ENCODE measurements around the gene NUDT12.
A peak's percentile ranks its signal among the peaks of the same experiment; 100 is the strongest.

The NUDT12 gene

DNA sequence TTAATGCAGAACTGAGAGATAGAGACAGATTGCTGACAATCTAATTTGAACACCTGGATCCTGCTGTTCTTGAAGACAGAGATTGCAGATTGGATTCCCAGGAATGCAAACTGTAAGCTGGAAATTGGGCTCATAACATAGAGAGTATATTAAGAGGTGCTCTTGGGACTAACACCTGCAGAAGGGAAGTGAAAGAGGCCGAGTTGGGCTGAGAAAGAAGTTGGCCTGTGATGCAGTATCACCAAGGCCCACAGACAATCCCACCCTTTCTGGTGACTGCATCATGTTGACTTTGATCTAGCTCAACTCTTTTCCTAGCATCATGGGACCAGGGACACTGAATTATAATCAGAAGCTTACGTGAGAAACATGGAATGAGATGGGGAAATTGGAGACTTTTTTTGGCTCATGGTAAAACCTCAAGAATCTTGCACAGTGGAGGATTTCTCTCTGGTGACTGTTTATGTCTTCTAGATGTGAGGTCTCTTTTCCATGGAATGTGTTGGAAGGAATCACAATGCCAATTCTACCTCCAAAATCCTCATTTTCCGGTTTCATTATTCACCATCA is 36.5 kb upstream of the NUDT12 start:
- TF ChIP-seq, protein P1, sequence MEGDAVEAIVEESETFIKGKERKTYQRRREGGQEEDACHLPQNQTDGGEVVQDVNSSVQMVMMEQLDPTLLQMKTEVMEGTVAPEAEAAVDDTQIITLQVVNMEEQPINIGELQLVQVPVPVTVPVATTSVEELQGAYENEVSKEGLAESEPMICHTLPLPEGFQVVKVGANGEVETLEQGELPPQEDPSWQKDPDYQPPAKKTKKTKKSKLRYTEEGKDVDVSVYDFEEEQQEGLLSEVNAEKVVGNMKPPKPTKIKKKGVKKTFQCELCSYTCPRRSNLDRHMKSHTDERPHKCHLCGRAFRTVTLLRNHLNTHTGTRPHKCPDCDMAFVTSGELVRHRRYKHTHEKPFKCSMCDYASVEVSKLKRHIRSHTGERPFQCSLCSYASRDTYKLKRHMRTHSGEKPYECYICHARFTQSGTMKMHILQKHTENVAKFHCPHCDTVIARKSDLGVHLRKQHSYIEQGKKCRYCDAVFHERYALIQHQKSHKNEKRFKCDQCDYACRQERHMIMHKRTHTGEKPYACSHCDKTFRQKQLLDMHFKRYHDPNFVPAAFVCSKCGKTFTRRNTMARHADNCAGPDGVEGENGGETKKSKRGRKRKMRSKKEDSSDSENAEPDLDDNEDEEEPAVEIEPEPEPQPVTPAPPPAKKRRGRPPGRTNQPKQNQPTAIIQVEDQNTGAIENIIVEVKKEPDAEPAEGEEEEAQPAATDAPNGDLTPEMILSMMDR (IDR thresholded peaks at IDR 0.05; ENCODE audit: control insufficient read depth, extremely low read depth, insufficient read depth): no peak
- H3K4me3 ChIP-seq (ENCODE audit: low read depth, low read length): no peak overlapping the region
- no peak for DNase-seq (ENCODE audit: low read depth)

DNA sequence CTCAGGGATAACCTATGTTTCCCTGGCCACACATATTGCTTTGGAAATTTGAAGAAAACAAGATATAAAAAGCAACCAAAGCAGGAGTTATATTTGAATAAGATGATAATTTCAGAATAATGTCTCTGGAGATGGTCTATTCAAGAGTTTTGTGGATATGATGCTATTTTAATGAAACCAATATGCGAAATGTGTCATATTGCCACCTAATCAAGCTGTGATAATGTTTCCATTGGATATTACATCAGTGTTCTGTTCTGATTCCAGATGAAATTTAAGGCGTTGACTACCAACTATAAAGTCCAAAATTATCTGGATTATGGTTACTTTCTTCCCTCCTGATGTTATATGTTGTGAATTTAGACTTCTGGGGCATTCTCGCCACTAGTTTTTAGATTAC is 27.6 kb upstream of the NUDT12 start:
- DNase-seq (ENCODE audit: low read depth): no peak
- H3K4me3 ChIP-seq (ENCODE audit: low read depth, low read length): no peak overlapping the region
- TF ChIP-seq, protein P1 (IDR thresholded peaks at IDR 0.05; ENCODE audit: control insufficient read depth, extremely low read depth, insufficient read depth): no peak

DNA sequence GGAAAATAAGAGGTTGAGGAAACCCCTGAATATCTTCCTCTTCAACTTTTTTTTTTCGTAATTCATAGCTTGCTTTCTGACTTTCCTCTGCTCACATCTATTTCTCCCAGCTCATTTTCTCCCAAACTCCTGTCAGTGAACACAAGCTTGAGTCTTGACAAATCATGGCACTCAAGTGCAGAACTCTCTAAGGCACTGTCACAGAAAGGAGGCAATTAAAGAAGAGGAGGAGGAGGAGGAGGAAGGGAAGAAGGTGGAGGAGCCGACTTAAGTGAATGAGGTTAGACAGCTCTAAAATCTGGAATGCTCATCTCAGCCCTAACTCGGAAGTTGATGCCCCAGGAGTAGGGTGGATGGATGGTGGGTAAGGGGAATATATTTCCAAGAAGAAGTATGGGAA is 27.2 kb upstream of the NUDT12 start:
- no peak overlapping the region for H3K4me3 ChIP-seq (ENCODE audit: low read depth, low read length)
- no peak for DNase-seq (ENCODE audit: low read depth)
- TF ChIP-seq, protein P1 (IDR thresholded peaks at IDR 0.05; ENCODE audit: control insufficient read depth, extremely low read depth, insufficient read depth): no peak

DNA sequence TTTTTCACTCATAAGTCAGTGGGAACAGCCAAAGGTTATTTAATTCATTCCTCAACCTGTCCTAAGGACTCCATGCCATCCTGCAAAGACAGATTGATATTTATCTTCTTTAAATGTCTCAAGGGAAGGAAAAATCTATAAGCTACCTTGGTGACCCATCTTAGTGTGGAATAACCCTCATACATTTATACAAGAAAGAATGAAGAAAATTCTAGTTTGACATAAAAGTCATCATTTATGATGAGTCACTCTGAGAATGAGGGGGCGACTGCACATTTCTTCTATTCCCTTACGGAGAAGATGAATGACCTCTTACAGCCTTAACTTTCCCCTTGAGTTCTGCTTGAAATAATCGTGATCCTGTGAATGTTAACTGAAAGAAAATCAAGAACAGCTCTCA is 26.8 kb upstream of the NUDT12 start:
- no peak for DNase-seq (ENCODE audit: low read depth)
- no peak overlapping the region for H3K4me3 ChIP-seq (ENCODE audit: low read depth, low read length)
- TF ChIP-seq, protein P1 (IDR thresholded peaks at IDR 0.05; ENCODE audit: control insufficient read depth, extremely low read depth, insufficient read depth): no peak

DNA sequence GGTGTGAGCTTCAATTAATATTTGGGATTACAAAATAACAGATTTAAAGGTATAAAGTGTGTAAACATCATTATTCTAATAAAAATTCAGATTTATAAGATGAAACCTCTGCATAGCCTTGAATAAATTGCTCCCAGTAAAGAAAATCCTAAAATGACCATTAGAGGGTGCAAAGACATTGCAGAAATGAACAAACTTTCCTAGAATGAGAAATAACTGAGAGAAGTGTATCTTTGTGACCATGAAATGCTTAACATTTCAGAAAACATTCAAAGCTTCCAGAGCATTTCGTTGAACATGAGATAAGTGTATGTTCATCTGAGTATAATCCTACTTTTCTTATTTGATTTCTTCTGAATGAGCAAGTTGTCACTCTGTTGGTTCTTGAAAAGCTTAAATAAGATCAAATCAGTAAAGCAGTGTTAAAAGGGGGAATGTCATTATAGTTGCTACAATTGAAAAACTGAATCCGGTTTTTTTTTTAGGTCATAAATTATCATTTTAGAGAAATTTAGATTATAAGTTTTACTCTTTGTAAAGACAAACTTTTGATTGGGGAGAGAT is 24.7 kb upstream of the NUDT12 start:
- no peak for DNase-seq (ENCODE audit: low read depth)
- TF ChIP-seq, protein P1 (IDR thresholded peaks at IDR 0.05; ENCODE audit: control insufficient read depth, extremely low read depth, insufficient read depth): peak; percentile 62
- no peak overlapping the region for H3K4me3 ChIP-seq (ENCODE audit: low read depth, low read length)

DNA sequence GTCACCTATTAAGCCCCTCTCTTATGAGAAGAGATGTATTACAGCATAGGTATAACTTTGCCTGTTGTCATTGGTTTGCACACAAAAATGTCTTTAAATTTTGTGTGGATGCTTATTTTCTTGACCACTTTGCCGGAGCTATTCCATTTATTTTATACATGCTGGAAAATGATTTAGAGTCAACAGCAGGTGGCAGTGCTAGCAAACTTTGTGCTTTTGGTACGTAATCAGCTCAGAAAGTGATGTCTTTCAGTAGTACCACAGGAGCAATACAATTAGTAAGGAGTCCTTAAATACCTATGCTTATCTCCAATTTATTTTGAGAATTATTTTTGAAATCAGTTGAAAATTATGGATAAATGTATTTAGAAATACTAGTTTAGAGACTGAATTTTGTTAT is 19.8 kb upstream of the NUDT12 start:
- TF ChIP-seq, protein P1 (IDR thresholded peaks at IDR 0.05; ENCODE audit: control insufficient read depth, extremely low read depth, insufficient read depth): peak; percentile 71
- H3K4me3 ChIP-seq (ENCODE audit: low read depth, low read length): no peak overlapping the region
- no peak for DNase-seq (ENCODE audit: low read depth)

DNA sequence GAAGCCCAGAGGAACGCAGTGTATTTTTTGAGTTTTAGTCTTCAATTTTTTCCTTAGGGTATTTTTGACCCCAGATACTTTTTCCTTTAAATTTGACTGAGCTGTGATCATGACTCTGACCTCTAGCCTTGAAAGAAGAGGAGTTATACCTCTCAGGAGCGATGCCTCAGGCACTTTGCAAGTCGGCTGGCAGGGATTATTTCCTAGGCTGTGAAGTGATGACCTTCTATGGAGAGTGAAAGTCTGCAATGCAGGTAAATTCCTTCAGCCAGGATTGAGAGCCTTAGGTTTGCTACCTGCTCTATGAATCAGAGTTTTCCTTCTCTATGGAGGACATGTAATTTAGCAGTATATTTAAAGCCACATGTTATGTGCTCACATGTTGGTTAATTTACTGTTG is 10.8 kb upstream of the NUDT12 start:
- TF ChIP-seq, protein P1 (IDR thresholded peaks at IDR 0.05; ENCODE audit: control insufficient read depth, extremely low read depth, insufficient read depth): no peak

More for the DNA sequence above, 10.8 kb upstream of the NUDT12 start:
- no peak overlapping the region for H3K4me3 ChIP-seq (ENCODE audit: low read depth, low read length)
- DNase-seq (ENCODE audit: low read depth): no peak

Measured in LNCaP clone FGC (cell line).